ENCODE results near the gene AREG.

DNA sequence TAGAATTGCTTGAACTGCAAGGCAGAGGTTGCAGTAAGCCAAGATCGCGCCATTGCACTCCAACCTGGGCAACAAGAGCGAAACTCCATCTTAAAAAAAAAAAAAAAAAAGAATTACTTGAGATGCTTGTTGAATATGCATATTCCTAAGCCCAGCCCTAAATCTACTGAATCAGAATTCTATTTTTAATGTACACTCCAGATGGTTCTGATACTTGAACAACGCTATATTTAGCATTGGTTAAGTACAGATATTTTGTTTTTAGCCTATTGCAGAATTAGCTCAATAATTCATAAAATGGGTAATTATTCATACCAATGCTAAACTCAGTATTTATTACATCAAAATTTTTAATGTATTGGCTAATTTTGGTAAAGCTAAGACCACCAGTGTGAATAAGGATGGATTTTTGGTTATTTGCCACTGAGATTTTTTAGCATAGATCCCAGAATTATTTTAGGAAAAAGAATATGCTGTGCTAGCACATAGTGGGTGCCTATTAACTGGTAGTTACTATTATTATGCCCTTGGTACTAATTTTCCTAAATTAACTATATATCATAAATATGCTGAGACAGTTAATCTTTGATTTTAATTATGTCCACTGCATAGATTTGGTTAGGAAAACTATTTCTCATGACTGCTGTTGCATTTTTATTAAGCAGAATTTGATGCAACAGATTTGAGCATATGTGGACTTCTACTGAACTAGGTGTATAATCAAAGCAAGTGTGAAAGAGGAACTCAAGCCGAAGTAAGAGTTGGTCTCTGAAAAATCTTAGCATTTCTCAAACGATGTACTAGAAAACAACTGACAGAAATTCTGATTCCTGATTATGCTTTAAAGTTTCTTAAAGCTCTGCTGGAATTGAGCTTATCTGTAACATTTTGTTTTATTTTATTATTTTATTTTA is 9.2 kb downstream of the AREG start:
- TF ChIP-seq, protein P1, sequence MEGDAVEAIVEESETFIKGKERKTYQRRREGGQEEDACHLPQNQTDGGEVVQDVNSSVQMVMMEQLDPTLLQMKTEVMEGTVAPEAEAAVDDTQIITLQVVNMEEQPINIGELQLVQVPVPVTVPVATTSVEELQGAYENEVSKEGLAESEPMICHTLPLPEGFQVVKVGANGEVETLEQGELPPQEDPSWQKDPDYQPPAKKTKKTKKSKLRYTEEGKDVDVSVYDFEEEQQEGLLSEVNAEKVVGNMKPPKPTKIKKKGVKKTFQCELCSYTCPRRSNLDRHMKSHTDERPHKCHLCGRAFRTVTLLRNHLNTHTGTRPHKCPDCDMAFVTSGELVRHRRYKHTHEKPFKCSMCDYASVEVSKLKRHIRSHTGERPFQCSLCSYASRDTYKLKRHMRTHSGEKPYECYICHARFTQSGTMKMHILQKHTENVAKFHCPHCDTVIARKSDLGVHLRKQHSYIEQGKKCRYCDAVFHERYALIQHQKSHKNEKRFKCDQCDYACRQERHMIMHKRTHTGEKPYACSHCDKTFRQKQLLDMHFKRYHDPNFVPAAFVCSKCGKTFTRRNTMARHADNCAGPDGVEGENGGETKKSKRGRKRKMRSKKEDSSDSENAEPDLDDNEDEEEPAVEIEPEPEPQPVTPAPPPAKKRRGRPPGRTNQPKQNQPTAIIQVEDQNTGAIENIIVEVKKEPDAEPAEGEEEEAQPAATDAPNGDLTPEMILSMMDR (IDR thresholded peaks at IDR 0.05), result no peak
- TF ChIP-seq POLR2A (IDR thresholded peaks at IDR 0.05), result no peak

All from thyroid gland (tissue), 4 donors.